OCI-LY3 (cell line): ENCODE data around the gene POC1B.

Experiments used
- H2AFZ ChIP-seq: fragments of 200-600, 300-600 bp; shearing (Covaris generic); 2 replicates; pipeline ENCODE4 v1.6.0; 2014; ENCODE audit warnings: antibody characterized with exemption, low read depth, low read length
- H3K27ac ChIP-seq: fragments of 200-600, 300-600 bp; sonication (generic); 2 replicates; pipeline ENCODE4 v1.5.1; 2014; ENCODE audit warnings: mild to moderate bottlenecking, low read length, moderate library complexity, mixed read lengths
- H3K27me3 ChIP-seq: fragments of 200-600, 300-600 bp; sonication (generic); 2 replicates; pipeline ENCODE4 v1.6.1; 2014; ENCODE audit warnings: low read depth, low read length, mixed read lengths
- H3K36me3 ChIP-seq: fragments of 200-600, 300-600 bp; sonication (generic); replicated peaks from 2 replicates; pipeline ENCODE3; 2014; ENCODE audit warnings: low read depth, low read length, mixed read lengths
- H3K4me1 ChIP-seq: fragments of 300-600, 200-600 bp; sonication (generic); 2 replicates; pipeline ENCODE4 v1.6.1; 2014; ENCODE audit warnings: low read length, mixed read lengths
- H3K4me2 ChIP-seq: fragments of 200-600, 300-600 bp; sonication (generic); 2 replicates; pipeline ENCODE4 v1.6.1; 2014; ENCODE audit warnings: low read length, mixed read lengths
- H3K4me3 ChIP-seq: fragments of 300-600, 200-600 bp; sonication (generic); 2 replicates; pipeline ENCODE4 v1.5.1; 2014; ENCODE audit warnings: antibody characterized with exemption, mild to moderate bottlenecking, low read length, moderate library complexity
- H3K79me2 ChIP-seq: fragments of 300-600, 200-600 bp; shearing (Covaris generic); 2 replicates; pipeline ENCODE4 v1.6.1; 2014; ENCODE audit warnings: mild to moderate bottlenecking, low read length, mixed read lengths
- H3K9ac ChIP-seq: fragments of 300-600, 200-600 bp; shearing (Covaris generic); 2 replicates; pipeline ENCODE4 v1.6.0; 2014; ENCODE audit warnings: mild to moderate bottlenecking, low read length, moderate library complexity
- H3K9me3 ChIP-seq: fragments of 200-600, 300-600 bp; shearing (Covaris generic); 2 replicates; pipeline ENCODE4 v1.6.1; 2014; ENCODE audit warnings: low read length, mixed read lengths; ENCODE audit not compliant: insufficient read depth
- H4K20me1 ChIP-seq: fragments of 200-600, 300-600 bp; sonication (generic); 2 replicates; pipeline ENCODE4 v1.6.1; 2016; ENCODE audit warnings: low read length, mixed read lengths; ENCODE audit not compliant: insufficient read depth
- CTCF ChIP-seq: fragments of 200-600, 300-600 bp; sonication (generic); IDR thresholded peaks from 2 replicates; pipeline ENCODE4 v1.5.1; 2014; ENCODE audit warnings: antibody characterized with exemption, low read length, low read depth
- EZH2phosphoT487 ChIP-seq: fragments of 200-600 bp; shearing (Covaris generic); IDR thresholded peaks from 2 replicates; pipeline ENCODE4 v1.6.1; 2018; ENCODE audit warnings: antibody characterized with exemption, mixed run types, low read depth

POC1B gene

DNA sequence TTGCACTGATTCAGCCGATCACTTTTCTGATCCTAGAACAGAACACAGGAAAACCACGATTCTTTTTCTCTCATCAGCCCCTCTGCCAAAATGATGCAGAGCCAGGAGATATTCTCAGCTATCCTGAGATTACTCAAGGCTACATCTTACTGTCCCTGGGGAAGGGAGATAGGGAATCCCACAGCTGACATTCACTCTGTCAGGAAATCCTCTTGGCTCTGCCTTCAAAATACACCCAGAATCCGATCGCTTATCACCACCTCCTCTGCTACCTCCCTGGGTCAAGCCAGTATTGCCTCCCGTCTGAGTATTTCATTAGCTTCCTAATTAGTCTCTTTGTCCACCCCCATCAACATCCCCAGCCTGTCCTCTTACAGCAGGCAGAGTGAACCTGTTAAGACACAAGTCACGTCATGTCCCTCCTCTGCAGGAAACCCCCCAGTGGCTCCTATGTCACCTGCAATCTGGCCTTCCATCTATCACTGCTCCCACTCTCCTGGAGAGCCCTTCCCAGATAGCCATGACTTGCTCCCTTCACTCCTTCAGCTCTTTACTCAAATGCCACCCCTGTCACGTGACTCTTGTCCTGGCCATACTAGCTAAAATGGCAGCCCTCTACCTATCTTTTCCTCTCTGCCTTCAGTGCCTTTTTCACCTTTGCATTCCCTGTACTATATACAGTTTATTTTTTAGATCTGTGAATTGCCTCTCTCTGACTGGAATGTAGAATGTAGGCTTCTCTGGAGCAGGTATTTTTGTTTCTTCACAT is 71.6 kb downstream of the POC1B start:
- Histone ChIP-seq H3K4me1 (no peaks in the 10 kb centered on the region), H3K9ac (no peak overlapping the region), H3K27me3 (no peaks in the 10 kb centered on the region), H4K20me1 (no peaks in the 10 kb centered on the region), H3K4me2 (no peak overlapping the region), H3K36me3 (no peaks in the 10 kb centered on the region), H3K4me3 (no peak overlapping the region), H3K9me3 (no peaks in the 10 kb centered on the region), H2AFZ (no peak overlapping the region), H3K79me2 (no peaks in the 10 kb centered on the region), H3K27ac (no peak overlapping the region)
- TF ChIP-seq EZH2phosphoT487 (no peak), CTCF (no peak)

- Histone ChIP-seq H4K20me1 (no peaks in the 10 kb centered on the region; the same call in 1 of the 2 replicates), H3K36me3 (no peaks in the 10 kb centered on the region), H3K9me3 (no peaks in the 10 kb centered on the region), H3K27me3 (no peaks in the 10 kb centered on the region), H3K4me3 (no peak overlapping the region), H3K27ac (no peak overlapping the region), H3K4me1 (no peaks in the 10 kb centered on the region), H3K4me2 (no peak overlapping the region), H3K79me2 (no peaks in the 10 kb centered on the region), H3K9ac (no peak overlapping the region), H2AFZ (no peak overlapping the region)
- no peak for TF ChIP-seq CTCF
- no peak for TF ChIP-seq EZH2phosphoT487
Observed at GRCh38 chr12:89453121-89453978, 72.5 kb downstream of the POC1B start.

DNA sequence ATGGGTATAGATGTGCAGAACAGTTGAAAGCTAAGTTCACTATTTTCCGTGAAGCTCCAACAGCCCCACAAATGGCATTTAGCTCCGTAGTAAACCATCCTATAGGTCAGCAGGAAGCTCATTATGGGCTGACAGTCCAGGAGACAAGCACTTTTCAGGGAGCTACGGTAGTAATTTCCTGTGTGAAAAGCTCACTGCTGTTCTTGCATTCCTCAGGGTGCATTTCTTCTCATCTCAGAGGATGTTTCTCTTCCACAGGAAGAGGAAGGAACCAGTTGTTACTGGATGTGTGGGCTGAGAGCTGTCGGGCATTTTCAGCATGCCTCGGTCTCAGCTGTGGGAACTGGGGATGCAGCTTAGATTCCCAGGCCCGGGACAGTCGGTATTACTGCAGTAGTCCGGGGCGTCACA is 74.0 kb downstream of the POC1B start:
- Histone ChIP-seq H3K36me3 (no peaks in the 10 kb centered on the region), H3K27ac (no peak overlapping the region), H3K27me3 (no peaks in the 10 kb centered on the region), H3K4me1 (no peaks in the 10 kb centered on the region), H3K4me3 (no peak overlapping the region), H4K20me1 (no peaks in the 10 kb centered on the region; the same call in 1 of the 2 replicates), H3K9ac (no peak overlapping the region), H3K79me2 (no peaks in the 10 kb centered on the region), H2AFZ (no peak overlapping the region), H3K9me3 (no peaks in the 10 kb centered on the region), H3K4me2 (no peak overlapping the region)
- no peak for TF ChIP-seq CTCF
- no peak for TF ChIP-seq EZH2phosphoT487

GRCh38 chr12:89450907-89451306 is 74.9 kb downstream of the POC1B start:
- Histone ChIP-seq H3K36me3 (no peaks in the 10 kb centered on the region), H4K20me1 (no peaks in the 10 kb centered on the region; the same call in 1 of the 2 replicates), H3K27me3 (no peaks in the 10 kb centered on the region), H3K27ac (no peak overlapping the region), H3K79me2 (no peaks in the 10 kb centered on the region), H3K9ac (no peak overlapping the region), H3K4me2 (no peak overlapping the region), H3K4me1 (no peaks in the 10 kb centered on the region), H3K4me3 (no peak overlapping the region), H3K9me3 (no peaks in the 10 kb centered on the region), H2AFZ (no peak overlapping the region)
- TF ChIP-seq CTCF, result no peak
- no peak for TF ChIP-seq EZH2phosphoT487
